Activated gamma-delta T cell (primary cell): ENCODE measurements around the gene RAB11FIP3.
"Not testable (repeated sequence)": the region's sequence is repeated elsewhere in the genome, so short reads cannot be mapped to it uniquely, and the experiment has no call there.

Experiments used
- DNase-seq: peaks from one replicate; lab custom pipeline; 2025; lab: John Stamatoyannopoulos, UW

Gene RAB11FIP3

DNA sequence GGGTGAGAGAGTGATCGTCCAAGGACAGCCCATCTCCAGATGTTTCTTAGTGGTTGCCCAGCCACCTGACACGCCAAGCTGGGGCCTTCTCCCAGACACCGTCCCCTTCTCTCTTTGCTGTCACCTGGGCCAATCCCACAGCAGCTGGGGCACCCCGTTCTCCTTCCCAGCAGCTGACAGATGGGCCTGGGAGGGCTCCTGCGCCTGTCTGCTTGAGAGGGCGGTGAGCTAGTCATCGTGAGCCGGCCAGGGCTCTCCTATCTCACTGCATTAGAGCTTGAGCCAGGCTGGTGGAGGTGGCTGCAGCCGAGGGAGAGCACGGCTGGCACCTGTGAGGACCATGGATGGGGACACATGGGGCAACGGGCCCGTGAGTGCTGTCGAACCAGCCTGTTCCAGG, 41.2 kb downstream of the RAB11FIP3 start:
- no peak for DNase-seq

- not testable (repeated sequence) for DNase-seq
Measured at GRCh38 chr16:467249-467871, 41.9 kb downstream of the RAB11FIP3 start.

DNA sequence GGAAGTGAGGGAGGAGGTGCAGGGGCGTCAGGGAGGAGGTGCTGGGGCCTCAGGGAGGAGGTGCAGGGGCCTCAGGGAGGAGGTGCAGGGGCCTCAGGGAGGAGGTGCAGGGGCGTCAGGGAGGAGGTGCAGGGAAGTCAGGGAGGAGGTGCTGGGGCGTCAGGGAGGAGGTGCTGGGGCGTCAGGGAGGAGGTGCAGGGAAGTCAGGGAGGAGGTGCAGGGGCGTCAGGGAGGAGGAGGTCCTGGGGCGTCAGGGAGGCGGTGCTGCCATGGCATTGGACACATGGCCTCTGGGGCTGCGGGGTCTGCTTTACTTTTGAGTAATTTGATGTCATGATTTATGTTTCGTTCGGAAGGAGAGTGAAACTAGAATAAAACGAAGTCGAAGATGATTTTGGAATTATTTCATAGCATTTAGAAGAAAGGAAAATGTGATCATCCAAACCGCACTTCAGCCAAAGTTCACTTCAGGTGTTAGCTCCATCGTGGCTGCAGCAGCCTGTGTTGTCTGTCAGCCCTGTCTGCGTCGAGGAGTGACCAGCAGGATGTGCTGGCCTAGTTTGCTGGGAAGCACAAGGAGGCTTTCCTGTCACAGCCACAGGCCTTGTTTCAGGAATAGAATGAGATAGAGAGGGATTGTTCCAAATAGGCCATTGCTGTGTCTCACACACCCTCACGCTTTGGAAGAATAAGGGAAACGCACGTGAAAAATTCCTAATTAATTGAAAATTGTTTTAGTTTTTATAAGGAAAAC, 42.8 kb downstream of the RAB11FIP3 start:
- no peak for DNase-seq

GRCh38 chr16:469459-469858, 44.0 kb downstream of the RAB11FIP3 start:
- DNase-seq: not testable (repeated sequence)

DNA sequence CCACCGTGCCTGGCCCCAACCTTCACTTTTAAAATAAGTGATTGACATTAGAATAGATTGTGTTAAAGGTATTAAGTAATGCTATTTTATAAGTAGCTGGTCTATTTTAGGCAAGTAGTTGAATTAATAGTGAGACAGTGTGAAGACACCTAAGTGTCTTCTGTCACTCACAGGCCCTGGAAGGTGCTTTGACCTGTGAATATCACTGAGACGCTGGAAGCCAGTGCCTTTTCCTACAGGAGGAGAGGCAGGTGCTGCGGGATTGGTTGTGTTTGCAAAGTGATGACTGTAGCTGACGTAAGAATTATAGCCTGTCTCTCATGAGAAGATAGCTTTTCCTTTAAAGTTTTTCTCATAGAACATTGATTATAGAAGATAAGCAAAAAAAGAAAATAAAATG, 45.0 kb downstream of the RAB11FIP3 start:
- no peak for DNase-seq

GRCh38 chr16:471353-472198, 46.1 kb downstream of the RAB11FIP3 start:
- no peak for DNase-seq

DNA sequence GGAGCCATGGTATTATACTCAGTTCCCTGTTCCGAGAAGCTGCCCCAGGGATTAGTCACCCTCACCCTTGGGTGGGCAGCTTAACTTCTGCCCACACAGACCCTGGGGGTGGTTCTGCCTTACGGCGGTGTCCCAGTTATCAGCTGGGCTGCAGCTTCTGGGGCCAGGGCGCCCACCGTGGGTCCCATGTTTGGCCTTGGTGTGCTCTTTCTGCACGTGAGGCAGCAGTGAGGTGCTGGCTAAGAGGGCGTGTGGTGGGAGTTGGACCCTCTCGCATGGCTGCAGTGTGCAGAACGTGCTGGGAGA, 46.7 kb downstream of the RAB11FIP3 start:
- DNase-seq: no peak

GRCh38 chr16:473046-474043, 47.9 kb downstream of the RAB11FIP3 start:
- DNase-seq: no peak

DNA sequence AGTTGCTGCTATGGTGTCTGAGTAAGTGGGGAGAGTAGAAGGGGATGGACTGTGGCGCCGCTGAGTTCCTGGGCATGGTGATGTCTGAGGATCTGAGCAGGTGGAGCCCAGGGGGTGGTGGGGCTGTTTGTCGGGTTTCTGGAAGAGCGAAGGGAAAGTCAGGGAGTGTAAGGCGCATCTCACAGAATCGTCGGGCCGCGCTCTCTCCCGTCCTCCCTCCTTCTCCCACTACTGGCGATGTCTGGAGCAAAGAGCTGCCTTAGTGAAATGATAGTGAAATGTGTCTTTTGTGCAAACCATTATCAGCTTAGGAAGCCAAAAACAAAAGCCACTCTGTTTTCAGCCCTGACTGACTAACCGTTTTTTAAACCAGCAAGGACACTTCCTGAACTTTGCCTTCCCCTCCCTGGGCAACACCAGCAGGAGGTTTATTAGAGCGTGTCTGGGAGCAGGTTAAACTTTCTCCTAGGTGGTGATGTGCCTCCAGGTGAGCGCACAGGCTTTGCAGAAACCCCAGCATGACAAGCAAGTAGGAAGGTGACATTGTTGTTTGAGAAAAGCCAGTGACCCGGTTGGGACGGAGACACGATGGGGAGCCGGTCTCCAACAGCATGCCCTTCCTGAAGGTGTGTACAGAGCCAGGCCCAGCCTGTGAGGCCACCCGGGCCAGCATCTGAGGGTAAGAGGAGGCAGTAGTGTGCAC, 49.1 kb downstream of the RAB11FIP3 start:
- no peak for DNase-seq

DNA sequence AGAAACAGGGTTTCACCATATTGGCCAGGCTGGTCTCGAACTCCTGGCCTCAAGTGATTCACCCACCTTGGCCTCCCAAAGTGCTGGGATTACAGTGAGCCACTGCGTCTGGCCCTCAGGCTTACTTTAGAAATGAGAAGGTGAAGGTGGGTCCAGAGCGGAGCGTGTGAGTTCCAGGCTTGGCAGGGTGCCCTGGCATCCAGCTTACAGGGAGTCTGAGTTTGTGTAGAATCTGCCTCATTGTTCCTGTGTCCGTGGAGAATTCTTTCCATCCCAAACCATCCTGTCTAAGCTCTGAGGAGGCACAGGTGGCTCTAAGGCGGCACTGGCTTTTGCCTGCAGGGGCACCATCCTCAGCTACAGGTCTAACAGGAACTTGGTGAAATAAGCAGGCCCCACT, 50.6 kb downstream of the RAB11FIP3 start:
- DNase-seq: no peak

GRCh38 chr16:477301-478157, 52.1 kb downstream of the RAB11FIP3 start:
- no peak for DNase-seq

- not testable (repeated sequence) for DNase-seq
Measured at GRCh38 chr16:478287-478686, 52.8 kb downstream of the RAB11FIP3 start.

- DNase-seq: no peak
Measured at GRCh38 chr16:482468-483185, 57.2 kb downstream of the RAB11FIP3 start.

DNA sequence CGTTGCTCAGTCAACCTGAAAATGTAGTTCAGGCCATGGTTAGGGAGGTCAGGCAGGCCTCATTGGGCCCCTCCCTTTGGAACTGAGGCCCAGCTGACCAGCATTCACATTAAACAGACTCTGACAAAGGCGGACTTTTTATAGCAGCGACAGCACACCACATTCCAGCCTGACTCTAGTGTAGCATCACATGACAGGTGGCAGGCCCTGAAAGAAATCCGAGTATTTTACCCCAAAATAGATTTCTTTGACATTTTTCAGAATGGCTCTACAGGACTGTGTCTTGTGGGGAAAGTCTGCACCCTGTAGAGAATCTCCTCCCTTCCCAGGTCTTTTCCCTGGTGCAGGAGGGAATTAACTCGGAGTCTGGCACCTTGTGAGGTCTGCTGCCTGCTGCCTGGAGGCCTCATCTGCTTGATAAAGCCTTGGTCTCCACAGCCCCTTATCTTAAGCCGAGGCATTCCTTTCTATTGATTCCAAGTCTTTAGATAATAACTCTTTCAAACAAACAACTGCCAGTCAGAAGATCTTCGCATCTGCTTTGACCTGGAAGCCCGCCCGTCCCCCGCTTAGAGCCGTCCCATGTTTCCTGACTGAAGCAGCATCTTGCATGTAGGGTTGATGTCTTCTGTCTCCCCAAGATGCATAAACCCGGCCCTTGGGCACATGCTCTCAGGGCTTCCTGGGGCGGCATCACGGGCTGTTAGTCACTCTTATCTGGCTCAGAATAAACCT, 58.1 kb downstream of the RAB11FIP3 start:
- DNase-seq: no peak

DNA sequence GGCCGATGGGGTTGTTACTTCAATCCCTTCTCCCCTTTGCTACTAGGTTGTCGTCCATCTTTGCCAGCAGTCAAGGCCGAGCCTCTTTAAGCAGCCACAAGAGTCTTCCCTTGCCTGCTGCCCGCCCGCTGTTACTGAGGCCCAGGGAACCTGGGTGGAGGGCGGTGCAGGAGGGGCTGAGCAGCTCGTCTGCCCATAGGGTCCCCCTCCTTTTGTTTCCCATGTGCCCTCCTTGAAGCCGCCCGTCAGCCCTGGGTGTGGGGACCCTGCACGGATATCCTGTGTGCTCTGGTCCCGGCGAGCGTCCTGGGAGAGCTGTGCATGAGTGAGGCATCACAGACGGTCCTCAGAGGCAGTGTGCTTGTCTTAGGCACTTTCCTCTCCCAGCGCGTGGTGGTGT, 64.2 kb downstream of the RAB11FIP3 start:
- DNase-seq: no peak

DNA sequence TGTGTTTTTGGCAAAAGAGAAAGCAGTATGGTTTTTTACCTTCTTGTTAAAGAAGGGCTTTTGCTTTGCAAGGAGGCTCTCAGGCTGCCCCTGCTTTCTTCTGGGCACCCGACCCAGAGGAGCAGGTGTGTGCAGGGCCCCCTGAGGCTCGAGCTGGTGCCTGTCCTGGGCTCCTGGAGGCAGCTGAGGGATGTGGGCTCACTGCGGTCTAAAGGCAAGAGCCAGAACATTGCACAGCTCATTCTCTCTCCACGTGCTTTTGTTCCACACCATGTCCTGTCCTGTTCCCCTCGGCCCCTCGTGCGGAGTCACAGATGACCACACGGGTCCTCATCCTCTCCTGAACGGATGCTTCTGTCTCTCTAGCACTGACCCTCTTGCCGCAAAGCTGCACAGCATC, 65.3 kb downstream of the RAB11FIP3 start:
- no peak for DNase-seq

DNA sequence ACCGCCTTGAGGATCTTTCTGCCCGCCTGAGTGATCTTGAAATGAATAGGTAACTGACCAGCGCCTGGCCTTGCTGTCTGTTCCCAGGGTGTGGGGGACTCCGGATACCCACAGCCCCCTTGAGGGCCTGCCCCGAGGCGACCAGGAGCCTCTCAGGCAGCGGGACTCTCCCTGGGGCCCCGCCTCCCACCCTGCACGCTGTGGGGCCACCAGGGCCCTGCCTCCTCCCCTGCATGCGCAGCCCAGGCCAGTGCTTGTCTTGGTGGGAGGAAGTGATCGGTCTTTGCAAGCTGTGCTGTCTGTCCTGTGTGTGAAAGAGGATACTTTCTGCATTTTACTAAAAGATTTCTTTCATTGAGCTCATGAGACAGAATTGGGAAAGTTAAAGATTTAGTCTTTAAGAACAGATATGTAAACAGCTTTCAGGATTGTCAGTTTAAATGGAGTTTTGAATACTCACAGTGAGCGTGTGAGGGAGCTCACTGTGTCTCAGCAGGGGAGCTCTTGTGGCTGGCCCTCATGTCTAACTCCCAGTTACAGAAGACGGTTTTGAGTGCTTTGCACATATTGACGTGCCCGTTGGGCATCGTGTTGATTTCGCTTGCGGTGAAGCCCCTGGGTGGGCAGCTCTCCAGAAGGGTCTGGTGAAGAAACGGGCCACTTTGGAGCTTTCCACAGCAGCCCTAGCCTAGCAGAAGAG, 65.9 kb downstream of the RAB11FIP3 start:
- no peak for DNase-seq
